ENCODE results near the gene MAPKBP1. TPM values are rescaled to one million over a fixed set of nuclear protein-coding genes. Genes with fewer than 3 reads are reported as not detected.

The MAPKBP1 gene
- total and polyA plus RNA-seq, 2 of the 4 experiments (the other 2 are of a cell fraction) = 12.5 to 15.3 TPM

- H2AK5ac ChIP-seq (ENCODE audit: low read depth, low read length) = no peak overlapping the region
- H3K9me3 ChIP-seq (ENCODE audit: control insufficient read depth, insufficient read depth, low read length) = no peaks in the 10 kb centered on the region
- no peak overlapping the region for H3K4me3 ChIP-seq (ENCODE audit: insufficient read depth, low read depth, low read length)
- peaks cover 19 to 58% of the 10 kb centered on the region in 2 experiments; a peak in 3 of 4 replicates for H3K79me1 ChIP-seq (ENCODE audit: low read depth in 1 of 2, low read length in 2 of 2)
- intact Hi-C loops (cut with micrococcal nuclease) (loop anchor here (5.0 to 10.0 kb wide), 2 partner anchors 112 to 345 kb away; no protein-coding TSS in a partner anchor), in situ Hi-C loops (cut with MboI; ENCODE audit: low sequenced_read_pairs) (loop anchor here (5.0 kb wide), 1 partner anchor 37 kb away; the partner anchor contains the start of gene MAPKBP1), dilution Hi-C loops (cut with HindIII; ENCODE audit: low sequenced_read_pairs, unreplicated experiment) (no loop called here)
- peaks cover 15% of the 10 kb centered on the region; the same call in 1 of the 2 replicates for H3K36me3 ChIP-seq (ENCODE audit: control insufficient read depth, insufficient read depth, low read length)
- peak overlapping the region; percentile 50 for H3K4ac ChIP-seq (ENCODE audit: low read depth, low read length)
- peaks cover 13% of the 10 kb centered on the region; the same call in 1 of the 2 replicates for H4K20me1 ChIP-seq (ENCODE audit: insufficient read depth, low read length)
- H3K27me3 ChIP-seq (ENCODE audit: control insufficient read depth, insufficient read depth, low read length) = no peaks in the 10 kb centered on the region
- H2BK120ac ChIP-seq (ENCODE audit: low read depth, low read length) = peak overlapping the region; percentile 35; the same call in 1 of the 2 replicates
- H3K27ac ChIP-seq (ENCODE audit: insufficient read depth, low read length) = no peak overlapping the region
- H2AK9ac ChIP-seq (replicated peaks; ENCODE audit: low read depth, low read length, poor library complexity) = peak overlapping the region; percentile 80
- peak overlapping the region; percentile 51; the same call in 1 of the 2 replicates for H3K23ac ChIP-seq (ENCODE audit: low read depth, low read length)
- H3K4me1 ChIP-seq (ENCODE audit: control insufficient read depth, insufficient read depth, low read length) = peaks cover 3% of the 10 kb centered on the region
- no peak overlapping the region for H3K4me2 ChIP-seq (ENCODE audit: low read depth, low read length)
- H3K9ac ChIP-seq (ENCODE audit: low read depth, low read length) = no peak overlapping the region
- ChIA-PET CTCF (interaction anchor here (0.9 to 4.5 kb wide), 4 partner anchors 7 to 36 kb away, joined by 3 to 54 read pairs (median 4); partner anchors contain the start of gene MAPKBP1), POLR2A (ENCODE audit: unreplicated experiment) (no interaction called here)
- no peak overlapping the region for H4K8ac ChIP-seq (ENCODE audit: low read depth in 2 of 2, low read length in 2 of 2)
- no peak overlapping the region for H4K5ac ChIP-seq (ENCODE audit: low read depth, low read length)
- H2BK20ac ChIP-seq (ENCODE audit: low read depth, low read length) = no peak overlapping the region
- H2AFZ ChIP-seq (replicated peaks; ENCODE audit: low read length, poor library complexity) = no peak overlapping the region
- H4K91ac ChIP-seq (ENCODE audit: insufficient read depth, low read depth, low read length) = no peak overlapping the region; the same call in 1 of the 2 replicates
- H3K56ac ChIP-seq (ENCODE audit: extremely low read depth, insufficient read depth, low read length) = no peak overlapping the region
- BruUV-seq (replicated peaks) = no TSS peak
- no peak for DNase-seq
- peaks cover 16% of the 10 kb centered on the region; the same call in 1 of the 2 replicates for H3K9me1 ChIP-seq (ENCODE audit: insufficient read depth, low read length)
- no peak overlapping the region for H2BK15ac ChIP-seq (ENCODE audit: low read depth, low read length)
- no peak overlapping the region for H2BK5ac ChIP-seq (ENCODE audit: low read depth, low read length, poor library complexity, severe bottlenecking)
- WGBS, 2 experiments (ENCODE audit: extremely low coverage in 2 of 2, insufficient read length in 1 of 2) = 77% methylated on average over 4 of the region's 12 CpGs; no CpG with 5 or more reads in 1 of the 2 experiments
- H3K14ac ChIP-seq (replicated peaks; ENCODE audit: low read depth, low read length) = 0 out of 2 replicates have a peak overlapping the region, but pooled peaks have one; percentile 41
- ATAC-seq (ENCODE audit: low read depth) = no peak
- H3K18ac ChIP-seq (ENCODE audit: low read depth, low read length) = no peak overlapping the region
- TF ChIP-seq USF2 (IDR thresholded peaks at IDR 0.05; ENCODE audit: low read depth, low read length) = no peak
- no peak for TF ChIP-seq CEBPB (IDR thresholded peaks at IDR 0.05; ENCODE audit: low read depth, low read length)
- no peak for TF ChIP-seq RAD21 (IDR thresholded peaks at IDR 0.05; ENCODE audit: low read length)
- no peak for TF ChIP-seq MAZ (IDR thresholded peaks at IDR 0.05; ENCODE audit: borderline replicate concordance, low read depth, low read length)
- no peak for TF ChIP-seq NFE2L2 (IDR thresholded peaks at IDR 0.05; ENCODE audit: low read depth, low read length)
- TF ChIP-seq FOS (IDR thresholded peaks at IDR 0.05; ENCODE audit: low read depth, low read length) = no peak
- TF ChIP-seq MAFK (IDR thresholded peaks at IDR 0.05; ENCODE audit: low read depth, low read length) = no peak
- TF ChIP-seq CTCF (conservative IDR thresholded peaks at IDR 0.05; ENCODE audit: low read depth, low read length) = no peak
- no peak for TF ChIP-seq SMC3 (IDR thresholded peaks at IDR 0.05; ENCODE audit: low read depth, low read length)
- no peak for TF ChIP-seq CHD1 (IDR thresholded peaks at IDR 0.05; ENCODE audit: low read depth, low read length)
- TF ChIP-seq MXI1 (IDR thresholded peaks at IDR 0.05; ENCODE audit: borderline replicate concordance, low read depth, low read length) = no peak
- TF ChIP-seq ELK1 (IDR thresholded peaks at IDR 0.05; ENCODE audit: borderline replicate concordance, low read depth, low read length) = no peak
- TF ChIP-seq POLR2A (IDR thresholded peaks at IDR 0.05; ENCODE audit: low read depth, low read length) = no peak
- TF ChIP-seq BHLHE40 (IDR thresholded peaks at IDR 0.05; ENCODE audit: low read depth, low read length) = no peak
These were observed 35.4 kb downstream of the MAPKBP1 start for GRCh38 chr15:41809526-41810220.
